Liver (tissue), 9 donors: ENCODE measurements around the gene IL9. TPM values are rescaled to one million over a fixed set of nuclear protein-coding genes. Genes with fewer than 3 reads are reported as not detected.

ENCODE experiments used
- DNase-seq: peaks from one replicate; pipeline ENCODE4 v3.0.0-alpha.2; 2017; ENCODE audit warnings: low spot score
- H3K27ac ChIP-seq, 2 donors: one replicate each; pipeline ENCODE4 v1.7.0; 2013; ENCODE audit warnings: inconsistent platforms in 2 of 2, low read length in 2 of 2, control low read depth in 1 of 2, low read depth in 1 of 2, mild to moderate bottlenecking in 1 of 2
- H3K27me3 ChIP-seq, 4 donors: one replicate each; pipeline versions ENCODE4 v1.6.1 to v1.7.0; 2013; ENCODE audit warnings: low read length in 3 of 4, inconsistent platforms in 1 of 4, mild to moderate bottlenecking in 1 of 4, moderate library complexity in 1 of 4; ENCODE audit not compliant: control insufficient read depth in 4 of 4, insufficient read depth in 4 of 4
- H3K36me3 ChIP-seq, 4 donors: one replicate each; pipeline versions ENCODE4 v1.6.1 to v1.7.0; 2013; ENCODE audit warnings: low read length in 3 of 4, mild to moderate bottlenecking in 3 of 4, low read depth in 1 of 4, moderate library complexity in 1 of 4; ENCODE audit not compliant: control insufficient read depth in 4 of 4, insufficient read depth in 3 of 4
- H3K4me1 ChIP-seq, 4 donors: one replicate each; pipeline versions ENCODE4 v1.6.1 to v1.7.0; 2013; ENCODE audit warnings: low read length in 3 of 4, mild to moderate bottlenecking in 3 of 4, moderate library complexity in 1 of 4; ENCODE audit not compliant: control insufficient read depth in 4 of 4, insufficient read depth in 4 of 4
- H3K4me3 ChIP-seq, 3 donors: one replicate each; pipeline versions ENCODE4 v1.6.1 to v1.7.0; 2013; ENCODE audit warnings: low read length in 3 of 3, control low read depth in 1 of 3, low read depth in 1 of 3, mild to moderate bottlenecking in 1 of 3
- H3K9ac ChIP-seq, 2 donors: one replicate each; pipeline ENCODE4 v1.7.0; 2013; ENCODE audit warnings: low read length in 2 of 2, mild to moderate bottlenecking in 2 of 2, moderate library complexity in 2 of 2, control low read depth in 1 of 2, low read depth in 1 of 2
- H3K9me3 ChIP-seq, 4 donors: one replicate each; pipeline versions ENCODE4 v1.6.1 to v1.7.0; 2013; ENCODE audit warnings: low read length in 3 of 4; ENCODE audit not compliant: control insufficient read depth in 4 of 4
- EGR1 ChIP-seq, 2 donors: IDR thresholded peaks; 2 replicates each; pipeline ENCODE4 v1.6.1; 2016 to 2018; ENCODE audit warnings: antibody characterized with exemption in 2 of 2, low read depth in 2 of 2
- FOXA1 ChIP-seq: IDR thresholded peaks from 2 replicates; pipeline ENCODE4 v1.6.1; 2016; ENCODE audit warnings: antibody characterized with exemption
- FOXA2 ChIP-seq: IDR thresholded peaks from 2 replicates; pipeline ENCODE4 v1.6.1; 2016; ENCODE audit warnings: antibody characterized with exemption
- HNF4A ChIP-seq, 2 donors: conservative IDR thresholded peaks; 2 replicates each; pipeline ENCODE4 v1.6.1; 2016; ENCODE audit warnings: antibody characterized with exemption in 2 of 2, mild to moderate bottlenecking in 2 of 2
- HNF4G ChIP-seq: IDR thresholded peaks from 2 replicates; pipeline ENCODE4 v1.6.1; 2016; ENCODE audit warnings: antibody characterized with exemption
- JUND ChIP-seq, 2 donors: IDR thresholded peaks; 2 replicates each; pipeline ENCODE4 v1.6.1; 2016; ENCODE audit warnings: antibody characterized with exemption in 2 of 2
- NR2F2 ChIP-seq: IDR thresholded peaks from 2 replicates; pipeline ENCODE4 v1.6.1; 2016; ENCODE audit warnings: antibody characterized with exemption
- RAD21 ChIP-seq, 2 donors: IDR thresholded peaks; 2 replicates each; pipeline ENCODE4 v1.6.1; 2016; ENCODE audit warnings: antibody characterized with exemption in 2 of 2, mild to moderate bottlenecking in 2 of 2
- RXRA ChIP-seq, 2 donors: IDR thresholded peaks; 2 replicates each; pipeline ENCODE4 v1.6.1; 2017 to 2018; ENCODE audit warnings: antibody characterized with exemption in 2 of 2, mild to moderate bottlenecking in 1 of 2
- SP1 ChIP-seq: IDR thresholded peaks from 2 replicates; pipeline ENCODE4 v1.6.1; 2018; ENCODE audit warnings: antibody characterized with exemption, mild to moderate bottlenecking
- TAF1 ChIP-seq: conservative IDR thresholded peaks from 2 replicates; pipeline ENCODE4 v1.6.1; 2016; ENCODE audit warnings: antibody characterized with exemption, mild to moderate bottlenecking
- YY1 ChIP-seq: IDR thresholded peaks from 2 replicates; pipeline ENCODE4 v1.6.1; 2016; ENCODE audit warnings: antibody characterized with exemption, mild to moderate bottlenecking
- WGBS: extraction: QIAGEN DNeasy Blood & Tissue Kit; methylation state at CpG from one replicate; pipeline ENCODE4 v1.1.7; 2013; 5-methylcytosine and 5-hydroxymethylcytosine counted together
- polyA plus RNA-seq, 2 donors: library from polyadenylated mRNA; stranded (reverse) in 1 of 2; unstranded in 1 of 2; fragments of 200-250 nt in 1 of 2; fragments of >200 nt in 1 of 2; fragmentation: Nextera tagmentation in 1 of 2; extraction: Ambion mirVana in 1 of 2; gene quantifications; one replicate each; pipeline versions ENCODE4 v1.2.1 to v1.2.3, GENCODE V29; 2013 to 2015
- total RNA-seq, 2 donors: library from RNA; depleted of rRNA; stranded (reverse); fragments of >200 nt; gene quantifications; one replicate each; pipeline ENCODE4 v1.2.3, GENCODE V29; 2014
- TF ChIP-seq, protein P1 (sequence below): IDR thresholded peaks from 2 replicates; pipeline ENCODE4 v1.6.1; 2016; ENCODE audit warnings: antibody characterized with exemption
- TF ChIP-seq, protein P2 (sequence below): IDR thresholded peaks from 2 replicates; pipeline ENCODE4 v1.6.1; 2016; ENCODE audit warnings: antibody characterized with exemption
- TF ChIP-seq, protein P3 (sequence below): fragments of 150-350 bp; IDR thresholded peaks from 2 replicates; pipeline ENCODE4 v1.5.1; 2017; ENCODE audit warnings: improper control_type of control experiment, low read depth, low read length; ENCODE audit not compliant: missing input control
- TF ChIP-seq, protein P4 (sequence below): IDR thresholded peaks from 2 replicates; pipeline ENCODE4 v1.6.1; 2016; ENCODE audit warnings: antibody characterized with exemption
- donor health status: healthy.
- donor health status: healthy.
- donor health status: healthy.
- donor health status: healthy.
- donor health status: healthy.

The IL9 gene
- total RNA-seq, result not detected
- polyA plus RNA-seq, result not detected

DNA sequence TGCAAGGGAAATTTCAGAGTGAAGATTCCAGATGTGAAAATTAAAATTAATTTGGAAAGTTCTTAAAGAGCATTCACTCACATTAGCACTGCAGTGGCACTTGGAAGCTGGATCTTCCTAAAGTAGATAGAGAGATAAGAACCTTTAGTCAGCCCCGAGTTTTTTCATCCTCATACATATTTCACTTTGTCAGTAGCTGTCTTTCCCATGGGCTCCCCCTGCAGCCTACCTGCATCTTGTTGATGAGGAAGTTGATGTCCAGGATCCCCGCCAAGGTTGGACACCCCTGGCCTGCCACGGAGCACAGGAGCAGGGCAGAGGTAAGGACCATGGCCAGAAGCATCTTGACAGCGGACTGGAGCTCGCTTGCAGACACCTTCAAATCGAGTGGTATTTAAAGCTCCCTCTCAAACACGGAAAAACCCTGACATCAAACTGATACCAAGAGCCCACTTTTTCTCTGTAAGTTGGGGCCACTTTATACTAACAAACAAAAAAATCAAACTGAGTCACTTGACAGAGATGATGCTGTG is at the start of gene IL9:
IL9 (minus strand) TSS at position 368 of the 533 bp plus-strand sequence; CDS start at position 343, 25 bp downstream.
- DNase-seq, result peak; percentile 17
- no peaks in the 10 kb centered on the region for H3K36me3 ChIP-seq
- H3K4me1 ChIP-seq, result peaks cover 0 to 2% (median 0%) of the 10 kb centered on the region in 4 donors
- H3K4me3 ChIP-seq, result no peak within 1 kb of the TSS
- H3K27ac ChIP-seq, result no peak within 1 kb of the TSS
- TF ChIP-seq FOXA2 (no peak), RAD21 (IDR thresholded peaks at IDR 0.05) (no peak), FOXA1 (no peak), NR2F2 (no peak), HNF4G (no peak), HNF4A (conservative IDR thresholded peaks at IDR 0.05) (no peak), TAF1 (no peak), EGR1 (IDR thresholded peaks at IDR 0.05; ENCODE audit: low read depth in 2 of 2) (no peak), JUND (IDR thresholded peaks at IDR 0.05) (no peak), RXRA (IDR thresholded peaks at IDR 0.05) (no peak)
- TF ChIP-seq, protein P1, sequence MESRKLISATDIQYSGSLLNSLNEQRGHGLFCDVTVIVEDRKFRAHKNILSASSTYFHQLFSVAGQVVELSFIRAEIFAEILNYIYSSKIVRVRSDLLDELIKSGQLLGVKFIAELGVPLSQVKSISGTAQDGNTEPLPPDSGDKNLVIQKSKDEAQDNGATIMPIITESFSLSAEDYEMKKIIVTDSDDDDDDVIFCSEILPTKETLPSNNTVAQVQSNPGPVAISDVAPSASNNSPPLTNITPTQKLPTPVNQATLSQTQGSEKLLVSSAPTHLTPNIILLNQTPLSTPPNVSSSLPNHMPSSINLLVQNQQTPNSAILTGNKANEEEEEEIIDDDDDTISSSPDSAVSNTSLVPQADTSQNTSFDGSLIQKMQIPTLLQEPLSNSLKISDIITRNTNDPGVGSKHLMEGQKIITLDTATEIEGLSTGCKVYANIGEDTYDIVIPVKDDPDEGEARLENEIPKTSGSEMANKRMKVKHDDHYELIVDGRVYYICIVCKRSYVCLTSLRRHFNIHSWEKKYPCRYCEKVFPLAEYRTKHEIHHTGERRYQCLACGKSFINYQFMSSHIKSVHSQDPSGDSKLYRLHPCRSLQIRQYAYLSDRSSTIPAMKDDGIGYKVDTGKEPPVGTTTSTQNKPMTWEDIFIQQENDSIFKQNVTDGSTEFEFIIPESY, result no peak
- TF ChIP-seq, protein P2, sequence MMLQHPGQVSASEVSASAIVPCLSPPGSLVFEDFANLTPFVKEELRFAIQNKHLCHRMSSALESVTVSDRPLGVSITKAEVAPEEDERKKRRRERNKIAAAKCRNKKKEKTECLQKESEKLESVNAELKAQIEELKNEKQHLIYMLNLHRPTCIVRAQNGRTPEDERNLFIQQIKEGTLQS, result no peak
- TF ChIP-seq, protein P3, sequence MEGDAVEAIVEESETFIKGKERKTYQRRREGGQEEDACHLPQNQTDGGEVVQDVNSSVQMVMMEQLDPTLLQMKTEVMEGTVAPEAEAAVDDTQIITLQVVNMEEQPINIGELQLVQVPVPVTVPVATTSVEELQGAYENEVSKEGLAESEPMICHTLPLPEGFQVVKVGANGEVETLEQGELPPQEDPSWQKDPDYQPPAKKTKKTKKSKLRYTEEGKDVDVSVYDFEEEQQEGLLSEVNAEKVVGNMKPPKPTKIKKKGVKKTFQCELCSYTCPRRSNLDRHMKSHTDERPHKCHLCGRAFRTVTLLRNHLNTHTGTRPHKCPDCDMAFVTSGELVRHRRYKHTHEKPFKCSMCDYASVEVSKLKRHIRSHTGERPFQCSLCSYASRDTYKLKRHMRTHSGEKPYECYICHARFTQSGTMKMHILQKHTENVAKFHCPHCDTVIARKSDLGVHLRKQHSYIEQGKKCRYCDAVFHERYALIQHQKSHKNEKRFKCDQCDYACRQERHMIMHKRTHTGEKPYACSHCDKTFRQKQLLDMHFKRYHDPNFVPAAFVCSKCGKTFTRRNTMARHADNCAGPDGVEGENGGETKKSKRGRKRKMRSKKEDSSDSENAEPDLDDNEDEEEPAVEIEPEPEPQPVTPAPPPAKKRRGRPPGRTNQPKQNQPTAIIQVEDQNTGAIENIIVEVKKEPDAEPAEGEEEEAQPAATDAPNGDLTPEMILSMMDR, result no peak
- TF ChIP-seq, protein P4, sequence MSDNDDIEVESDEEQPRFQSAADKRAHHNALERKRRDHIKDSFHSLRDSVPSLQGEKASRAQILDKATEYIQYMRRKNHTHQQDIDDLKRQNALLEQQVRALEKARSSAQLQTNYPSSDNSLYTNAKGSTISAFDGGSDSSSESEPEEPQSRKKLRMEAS, result no peak
- no peak within 1 kb of the TSS for H3K9ac ChIP-seq
- WGBS, result 50% methylated on average over 7 of the region's 7 CpGs
- no peaks in the 10 kb centered on the region for H3K9me3 ChIP-seq
- peaks cover 0 to 2% (median 0%) of the 10 kb centered on the region in 4 donors for H3K27me3 ChIP-seq

DNA sequence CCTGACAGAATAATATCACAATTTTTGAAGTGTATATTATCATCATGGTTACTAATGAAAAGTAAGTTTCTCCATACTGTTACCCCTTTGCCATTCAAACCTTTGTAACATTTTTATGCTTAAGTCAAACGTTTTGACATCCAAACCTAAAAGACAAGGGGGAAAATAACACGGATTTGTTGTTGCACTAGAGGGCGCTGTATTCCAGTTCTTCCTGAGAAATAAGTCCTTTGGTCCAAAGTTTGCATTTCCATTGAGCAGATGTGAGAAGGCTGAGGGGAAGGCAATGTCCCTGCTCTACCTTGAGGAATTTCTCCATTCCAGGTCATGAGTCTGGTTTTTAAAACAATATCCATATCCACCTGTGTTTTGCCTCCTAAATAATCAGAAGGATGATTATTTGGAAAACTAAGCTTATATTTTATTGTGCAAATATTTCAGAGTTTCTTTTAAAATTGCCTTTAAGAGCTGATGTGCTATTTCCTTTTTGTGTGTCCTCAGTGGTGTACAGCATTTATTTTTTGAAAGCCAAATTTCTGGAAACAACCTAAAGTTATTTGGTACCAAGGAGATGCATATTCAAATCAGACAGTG is 49.4 kb upstream of the IL9 start:
- DNase-seq, result no peak
- Histone ChIP-seq H3K36me3 (peaks cover 0 to 26% (median 17%) of the 10 kb centered on the region in 4 donors), H3K4me3 (no peak overlapping the region), H3K9ac (no peak overlapping the region), H3K4me1 (peaks cover 0 to 8% (median 0%) of the 10 kb centered on the region in 4 donors), H3K27ac (no peak overlapping the region), H3K9me3 (no peaks in the 10 kb centered on the region), H3K27me3 (no peaks in the 10 kb centered on the region)
- WGBS, result under 1% methylated on average over 3 of the region's 3 CpGs
- peak; percentile 14 for TF ChIP-seq YY1
- peak; percentile 10 for TF ChIP-seq SP1
- TF ChIP-seq, protein P2, result no peak
- TF ChIP-seq FOXA2, result no peak
- TF ChIP-seq, protein P4, result no peak
- TF ChIP-seq TAF1, result no peak
- peak; percentile 97 to 99 for TF ChIP-seq RAD21 (IDR thresholded peaks at IDR 0.05)
- TF ChIP-seq RXRA (IDR thresholded peaks at IDR 0.05), result peak in 1 of 2 donors; percentile 44
- TF ChIP-seq, protein P1, result no peak
- TF ChIP-seq, protein P3, result peak; percentile 77
- peak; percentile 80 to 85 for TF ChIP-seq HNF4A (conservative IDR thresholded peaks at IDR 0.05)
- TF ChIP-seq FOXA1, result no peak
- TF ChIP-seq JUND (IDR thresholded peaks at IDR 0.05), result peak in 1 of 2 donors; percentile 11
